HG02884 (cell line): ENCODE results near the gene KCNQ4.

ENCODE experiments used
- ATAC-seq: cut with Tn5 transposase; IDR thresholded peaks from one replicate; pipeline ENCODE4 v1.9.1; 2021; ENCODE audit warnings: mild to moderate bottlenecking, moderate library complexity; ENCODE audit not compliant: unreplicated experiment

Gene KCNQ4

GRCh38 chr1:40794974-40795715 is 11.6 kb downstream of the KCNQ4 start:
- no peak for ATAC-seq

- no peak for ATAC-seq
These were observed 12.4 kb downstream of the KCNQ4 start for GRCh38 chr1:40795811-40796586.

GRCh38 chr1:40796939-40797667 is 13.5 kb downstream of the KCNQ4 start:
- ATAC-seq = no peak

GRCh38 chr1:40797668-40798010 is 14.1 kb downstream of the KCNQ4 start:
- ATAC-seq = no peak

GRCh38 chr1:40798366-40799281 is 15.0 kb downstream of the KCNQ4 start:
- ATAC-seq = no peak

- ATAC-seq = no peak
These were observed 15.8 kb downstream of the KCNQ4 start for GRCh38 chr1:40799351-40799867.

GRCh38 chr1:40801742-40802077 is 18.1 kb downstream of the KCNQ4 start:
- no peak for ATAC-seq

GRCh38 chr1:40802078-40802741 is 18.6 kb downstream of the KCNQ4 start:
- no peak for ATAC-seq

GRCh38 chr1:40802742-40803113 is 19.1 kb downstream of the KCNQ4 start:
- ATAC-seq = no peak

- ATAC-seq = no peak
These were observed 19.9 kb downstream of the KCNQ4 start for GRCh38 chr1:40803447-40803846.

- ATAC-seq = no peak
These were observed 20.3 kb downstream of the KCNQ4 start for GRCh38 chr1:40803902-40804301.

- no peak for ATAC-seq
These were observed 22.7 kb downstream of the KCNQ4 start for GRCh38 chr1:40806240-40806639.

- no peak for ATAC-seq
These were observed 23.4 kb downstream of the KCNQ4 start for GRCh38 chr1:40806731-40807695.

- ATAC-seq = no peak
These were observed 24.4 kb downstream of the KCNQ4 start for GRCh38 chr1:40808002-40808401.

GRCh38 chr1:40808444-40808843 is 24.9 kb downstream of the KCNQ4 start:
- ATAC-seq = no peak

GRCh38 chr1:40808909-40809308 is 25.3 kb downstream of the KCNQ4 start:
- no peak for ATAC-seq

GRCh38 chr1:40810927-40811326 is 27.3 kb downstream of the KCNQ4 start:
- ATAC-seq = no peak

- ATAC-seq = no peak
These were observed 31.8 kb downstream of the KCNQ4 start for GRCh38 chr1:40815420-40815819.

- no peak for ATAC-seq
These were observed 34.2 kb downstream of the KCNQ4 start for GRCh38 chr1:40817791-40818263.
